Activated CD4-positive, alpha-beta memory T cell treated with anti-CD3 and anti-CD28 coated beads for 36 hours (primary cell): ENCODE data around the gene ZNF473. TPM values are rescaled to one million over a fixed set of nuclear protein-coding genes. Genes with fewer than 3 reads are reported as not detected.
"Not testable (repeated sequence)": the region's sequence is repeated elsewhere in the genome, so short reads cannot be mapped to it uniquely, and the experiment has no call there.

Experiments
- CTCF ChIA-PET: fragments of 350-600 bp; sonication (Branson Sonifier 250); formaldehyde crosslinking; loops from one replicate; lab custom pipeline; 2021; ENCODE audit warnings: antibody characterized with exemption, inconsistent platforms; lab: Charles Lee
- POLR2A ChIA-PET: fragments of 350-600 bp; sonication (Branson Sonifier 250); formaldehyde crosslinking; loops from one replicate; lab custom pipeline; 2021; ENCODE audit warnings: antibody characterized with exemption; lab: Charles Lee
- DNase-seq: peaks from one replicate; pipeline ENCODE4 v3.0.0-alpha.2; 2020
- H3K27ac Mint-ChIP-seq: one replicate; pipeline ENCODE4 v1.8.0; 2021; ENCODE audit warnings: mixed read lengths
- H3K27me3 Mint-ChIP-seq: one replicate; pipeline ENCODE4 v1.8.0; 2021; ENCODE audit warnings: mixed read lengths
- H3K36me3 Mint-ChIP-seq: one replicate; pipeline ENCODE4 v1.8.0; 2021; ENCODE audit warnings: mixed read lengths
- H3K4me1 Mint-ChIP-seq: one replicate; pipeline ENCODE4 v1.8.0; 2021; ENCODE audit warnings: low read depth, mixed read lengths
- H3K4me3 Mint-ChIP-seq: one replicate; pipeline ENCODE4 v1.8.0; 2021; ENCODE audit warnings: mild to moderate bottlenecking, mixed read lengths
- H3K9me3 Mint-ChIP-seq: one replicate; pipeline ENCODE4 v1.8.0; 2021; ENCODE audit warnings: mixed read lengths
- intact Hi-C: fragments of 100-400 bp; cut with micrococcal nuclease; formaldehyde crosslinking; loops from one replicate; pipeline ENCODE4 v1.15.1; 2023
- total RNA-seq, 2 experiments: library from RNA; stranded (reverse); gene quantifications; one replicate each; pipeline ENCODE4 v1.2.3, GENCODE V29; 2021

Gene ZNF473
- total RNA-seq, 2 experiments from 2014 or later, result 9.0 to 10.3 TPM

DNA sequence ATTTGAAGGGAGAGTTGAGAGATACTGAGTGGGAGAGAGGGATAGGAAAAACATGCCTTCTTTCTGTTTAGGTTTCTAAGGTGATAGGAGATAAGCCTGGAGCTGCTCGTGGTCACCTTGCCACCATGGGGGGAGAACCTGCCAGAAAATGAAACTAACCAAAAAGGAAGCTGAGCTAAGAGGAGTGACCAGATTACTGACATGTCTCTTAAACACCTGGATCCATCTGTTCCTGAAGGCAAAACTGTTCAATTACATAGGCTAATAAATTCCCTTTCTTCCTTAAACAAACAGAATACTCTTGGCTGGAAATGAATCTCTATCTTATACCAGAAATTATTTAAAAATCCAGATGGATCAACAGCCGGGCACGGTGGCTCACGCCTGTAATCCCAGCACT lies 27.3 kb downstream of the ZNF473 start:
- peaks cover 6% of the 10 kb centered on the region for H3K9me3 Mint-ChIP-seq
- H3K36me3 Mint-ChIP-seq, result peaks cover 2% of the 10 kb centered on the region
- no peak for DNase-seq
- H3K27me3 Mint-ChIP-seq, result no peaks in the 10 kb centered on the region
- POLR2A ChIA-PET, result no interaction called here
- no peak overlapping the region for H3K27ac Mint-ChIP-seq
- no peak overlapping the region for H3K4me3 Mint-ChIP-seq
- peaks cover 17% of the 10 kb centered on the region for H3K4me1 Mint-ChIP-seq
- CTCF ChIA-PET, result no interaction called here
- intact Hi-C loops, result no loop called here

DNA sequence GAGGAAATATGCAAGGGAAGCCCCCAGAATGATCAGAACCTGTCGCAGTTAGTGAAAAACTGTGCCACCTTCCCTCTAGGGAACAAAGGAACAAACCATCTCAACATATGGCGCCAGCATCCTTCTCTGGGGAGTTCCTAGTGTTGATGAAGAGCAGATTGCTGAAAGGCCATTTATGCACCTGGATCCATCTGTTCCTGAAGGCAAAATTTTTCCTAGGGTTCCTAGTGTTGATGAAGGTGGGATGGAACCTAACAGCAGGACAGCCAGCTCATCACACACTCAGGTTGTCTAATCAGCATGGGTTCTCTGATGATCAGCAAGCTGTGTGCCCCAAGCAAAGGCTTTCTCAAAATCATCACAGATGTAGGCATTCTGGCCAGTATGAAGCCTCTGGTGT lies 32.6 kb downstream of the ZNF473 start:
- POLR2A ChIA-PET, result no interaction called here
- no peak overlapping the region for H3K27ac Mint-ChIP-seq
- H3K9me3 Mint-ChIP-seq, result peaks cover 29% of the 10 kb centered on the region
- H3K27me3 Mint-ChIP-seq, result peaks cover 3% of the 10 kb centered on the region
- CTCF ChIA-PET, result interaction anchor here (1.7 kb wide), 1 partner anchor 11 kb away, joined by 5 read pairs; no protein-coding TSS in a partner anchor
- intact Hi-C loops, result no loop called here
- DNase-seq, result no peak
- H3K4me1 Mint-ChIP-seq, result no peaks in the 10 kb centered on the region
- peaks cover 8% of the 10 kb centered on the region for H3K36me3 Mint-ChIP-seq
- no peak overlapping the region for H3K4me3 Mint-ChIP-seq

DNA sequence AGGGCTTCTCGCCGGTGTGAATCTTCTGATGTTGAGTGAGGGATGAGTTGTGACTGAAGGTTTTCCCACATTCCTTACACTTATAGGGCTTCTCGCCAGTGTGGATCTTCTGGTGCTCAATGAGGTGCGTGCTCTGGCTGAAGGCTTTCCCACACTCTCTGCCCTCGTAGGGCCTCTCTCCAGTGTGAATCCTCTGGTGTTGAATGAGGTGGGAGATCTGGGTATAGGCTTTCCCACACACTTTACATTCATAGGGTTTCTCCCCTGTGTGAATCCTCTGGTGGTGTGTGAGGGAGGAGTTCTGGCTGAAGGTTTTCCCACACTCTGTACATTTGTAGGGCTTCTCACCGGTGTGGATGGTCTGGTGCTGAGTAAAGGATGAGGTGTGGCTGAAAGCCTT lies 33.2 kb downstream of the ZNF473 start:
- H3K4me1 Mint-ChIP-seq, result no peaks in the 10 kb centered on the region
- no peak overlapping the region for H3K27ac Mint-ChIP-seq
- no peak for DNase-seq
- H3K4me3 Mint-ChIP-seq, result no peak overlapping the region
- H3K36me3 Mint-ChIP-seq, result peaks cover 8% of the 10 kb centered on the region
- intact Hi-C loops, result no loop called here
- peaks cover 3% of the 10 kb centered on the region for H3K27me3 Mint-ChIP-seq
- peaks cover 29% of the 10 kb centered on the region for H3K9me3 Mint-ChIP-seq
- ChIA-PET POLR2A (no interaction called here), CTCF (interaction anchor here (0.7 kb wide), 1 partner anchor 19 kb away, joined by 3 read pairs; no protein-coding TSS in a partner anchor)

DNA sequence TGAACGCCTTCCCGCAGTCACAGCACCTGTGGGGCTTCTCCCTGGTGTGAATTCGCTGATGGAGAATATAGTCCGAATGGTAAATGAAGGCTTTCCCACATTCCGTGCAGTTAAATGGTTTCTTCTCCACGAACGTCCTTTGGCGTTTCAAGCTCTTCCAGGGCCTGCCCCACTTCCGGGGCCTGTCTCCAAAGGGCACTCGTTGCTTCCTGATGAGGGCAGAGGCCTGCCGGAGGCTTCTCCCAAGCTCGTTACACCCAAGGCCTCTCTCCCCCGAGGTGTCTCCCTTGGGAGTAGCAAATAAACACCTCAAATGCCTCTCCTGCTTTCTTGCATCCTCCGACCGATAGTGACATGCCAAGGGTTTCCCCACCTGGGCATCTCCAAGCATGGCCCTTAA lies 34.3 kb downstream of the ZNF473 start:
- peaks cover 3% of the 10 kb centered on the region for H3K27me3 Mint-ChIP-seq
- no peak overlapping the region for H3K4me3 Mint-ChIP-seq
- CTCF ChIA-PET, result no interaction called here
- no peaks in the 10 kb centered on the region for H3K4me1 Mint-ChIP-seq
- H3K36me3 Mint-ChIP-seq, result peaks cover 8% of the 10 kb centered on the region
- no peak for DNase-seq
- H3K9me3 Mint-ChIP-seq, result peaks cover 29% of the 10 kb centered on the region
- intact Hi-C loops, result no loop called here
- POLR2A ChIA-PET, result no interaction called here
- H3K27ac Mint-ChIP-seq, result no peak overlapping the region

DNA sequence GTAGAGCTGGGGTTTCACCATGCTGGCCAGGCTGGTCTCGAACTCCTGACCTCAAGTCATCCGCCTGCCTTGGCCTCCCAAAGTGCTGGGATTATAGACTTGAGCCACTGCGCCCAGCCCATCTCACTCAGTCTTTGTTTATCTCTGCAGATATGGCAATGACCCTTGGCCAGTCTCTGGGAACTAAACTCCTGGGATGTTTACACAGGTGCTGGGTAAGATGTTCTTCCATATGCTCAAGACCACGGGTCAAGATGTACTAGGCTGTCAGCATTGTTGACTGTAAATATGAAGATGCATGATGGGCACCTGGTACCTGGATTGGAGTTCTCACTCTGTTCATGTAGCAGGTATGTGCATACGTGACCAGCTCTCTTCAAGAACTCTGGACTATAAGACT lies 35.8 kb downstream of the ZNF473 start:
- Mint-ChIP-seq H3K4me1 (no peaks in the 10 kb centered on the region), H3K27ac (no peak overlapping the region), H3K9me3 (peaks cover 29% of the 10 kb centered on the region), H3K4me3 (no peak overlapping the region), H3K36me3 (peaks cover 8% of the 10 kb centered on the region), H3K27me3 (peaks cover 5% of the 10 kb centered on the region)
- ChIA-PET CTCF (no interaction called here), POLR2A (no interaction called here)
- intact Hi-C loops, result no loop called here
- no peak for DNase-seq

DNA sequence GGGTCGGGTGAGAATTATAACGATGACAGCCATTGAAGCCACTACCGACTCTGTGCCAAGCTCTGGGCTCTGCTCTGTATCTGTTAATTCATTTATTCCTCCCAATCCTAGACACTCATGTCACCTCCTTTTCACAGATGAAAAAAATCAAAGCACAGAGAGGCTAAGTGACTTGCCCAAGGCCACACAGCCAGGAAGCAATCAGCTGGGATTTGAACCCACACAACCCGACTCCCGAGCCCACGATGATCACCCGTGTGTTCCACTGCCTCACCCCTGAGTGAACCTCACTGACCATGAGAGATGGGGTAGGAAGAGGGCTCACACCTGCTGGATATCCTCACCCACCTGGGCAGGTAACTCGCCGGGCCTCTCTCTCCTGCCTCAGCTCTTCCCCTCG lies 40.1 kb downstream of the ZNF473 start:
- Mint-ChIP-seq H3K9me3 (no peaks in the 10 kb centered on the region), H3K36me3 (no peaks in the 10 kb centered on the region), H3K27ac (no peak overlapping the region), H3K27me3 (peaks cover 7% of the 10 kb centered on the region), H3K4me3 (no peak overlapping the region), H3K4me1 (no peaks in the 10 kb centered on the region)
- intact Hi-C loops, result no loop called here
- no peak for DNase-seq
- ChIA-PET POLR2A (no interaction called here), CTCF (no interaction called here)

DNA sequence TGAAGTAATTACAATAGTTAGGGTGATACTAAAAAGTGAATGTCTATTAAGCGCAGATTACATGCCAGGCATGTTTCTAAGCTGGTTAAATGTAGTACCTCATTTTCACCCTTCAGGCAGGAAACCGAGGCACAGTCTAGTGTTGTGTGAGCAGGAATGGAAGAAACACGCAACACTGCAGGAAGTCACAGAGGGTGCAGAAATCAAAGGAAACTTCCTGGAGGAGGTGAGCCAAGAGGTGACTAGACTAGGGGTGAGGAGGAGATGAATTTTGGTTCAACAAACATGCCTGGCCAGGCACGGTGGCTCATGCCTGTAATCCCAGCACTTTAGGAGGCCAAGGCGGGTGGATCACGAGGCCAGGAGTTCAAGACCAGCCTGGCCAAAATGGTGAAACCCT lies 41.8 kb downstream of the ZNF473 start:
- no peaks in the 10 kb centered on the region for H3K9me3 Mint-ChIP-seq
- H3K27me3 Mint-ChIP-seq, result peaks cover 4% of the 10 kb centered on the region
- H3K27ac Mint-ChIP-seq, result no peak overlapping the region
- H3K36me3 Mint-ChIP-seq, result no peaks in the 10 kb centered on the region
- intact Hi-C loops, result no loop called here
- no peak overlapping the region for H3K4me3 Mint-ChIP-seq
- H3K4me1 Mint-ChIP-seq, result no peaks in the 10 kb centered on the region
- ChIA-PET POLR2A (no interaction called here), CTCF (no interaction called here)
- no peak for DNase-seq

DNA sequence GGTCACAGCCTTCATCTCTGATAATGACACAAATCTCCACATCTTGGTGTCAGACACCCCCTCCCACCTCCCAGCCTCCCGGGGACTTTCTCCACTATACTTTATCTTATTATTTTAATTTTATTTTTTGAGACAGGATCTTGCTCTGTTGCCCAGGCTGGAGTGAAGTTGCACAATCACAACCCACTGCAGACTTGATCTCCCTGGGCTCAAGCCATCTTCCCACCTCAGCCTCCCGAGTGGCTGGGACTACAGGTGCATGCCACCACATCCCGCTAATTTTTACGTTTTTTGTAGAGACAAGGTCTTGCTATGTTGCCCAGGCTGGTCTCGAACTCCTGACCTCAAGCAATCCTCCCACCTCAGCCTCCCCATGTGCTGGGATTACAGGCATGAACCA lies 42.6 kb downstream of the ZNF473 start:
- H3K9me3 Mint-ChIP-seq, CTCF ChIA-PET, POLR2A ChIA-PET, H3K27ac Mint-ChIP-seq, H3K4me3 Mint-ChIP-seq, H3K4me1 Mint-ChIP-seq, DNase-seq, intact Hi-C loops, H3K27me3 Mint-ChIP-seq, H3K36me3 Mint-ChIP-seq: not testable (repeated sequence)

DNA sequence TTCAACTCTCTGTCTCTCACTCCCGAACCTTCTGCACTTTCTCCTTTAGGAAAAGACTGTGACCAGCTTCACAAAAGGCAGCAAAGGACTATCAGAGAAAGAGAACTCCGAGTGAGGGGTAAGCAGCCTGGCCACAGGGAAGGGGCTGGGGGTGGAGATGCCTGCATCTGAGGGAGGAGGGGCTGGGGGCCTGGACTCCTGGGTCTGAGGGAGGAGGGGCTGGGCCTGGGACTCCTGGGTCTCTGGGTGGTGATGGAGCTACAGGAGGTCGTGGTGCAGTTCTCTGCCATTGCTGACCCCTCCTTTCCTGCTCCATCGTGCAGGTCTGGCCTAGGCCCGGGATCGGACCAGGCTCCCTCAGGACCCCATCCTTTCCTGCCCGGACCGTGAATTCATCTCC lies 49.3 kb downstream of the ZNF473 start:
- H3K27ac Mint-ChIP-seq, H3K9me3 Mint-ChIP-seq, H3K27me3 Mint-ChIP-seq, H3K4me1 Mint-ChIP-seq, POLR2A ChIA-PET, CTCF ChIA-PET, DNase-seq, H3K36me3 Mint-ChIP-seq, intact Hi-C loops, H3K4me3 Mint-ChIP-seq: not testable (repeated sequence)

DNA sequence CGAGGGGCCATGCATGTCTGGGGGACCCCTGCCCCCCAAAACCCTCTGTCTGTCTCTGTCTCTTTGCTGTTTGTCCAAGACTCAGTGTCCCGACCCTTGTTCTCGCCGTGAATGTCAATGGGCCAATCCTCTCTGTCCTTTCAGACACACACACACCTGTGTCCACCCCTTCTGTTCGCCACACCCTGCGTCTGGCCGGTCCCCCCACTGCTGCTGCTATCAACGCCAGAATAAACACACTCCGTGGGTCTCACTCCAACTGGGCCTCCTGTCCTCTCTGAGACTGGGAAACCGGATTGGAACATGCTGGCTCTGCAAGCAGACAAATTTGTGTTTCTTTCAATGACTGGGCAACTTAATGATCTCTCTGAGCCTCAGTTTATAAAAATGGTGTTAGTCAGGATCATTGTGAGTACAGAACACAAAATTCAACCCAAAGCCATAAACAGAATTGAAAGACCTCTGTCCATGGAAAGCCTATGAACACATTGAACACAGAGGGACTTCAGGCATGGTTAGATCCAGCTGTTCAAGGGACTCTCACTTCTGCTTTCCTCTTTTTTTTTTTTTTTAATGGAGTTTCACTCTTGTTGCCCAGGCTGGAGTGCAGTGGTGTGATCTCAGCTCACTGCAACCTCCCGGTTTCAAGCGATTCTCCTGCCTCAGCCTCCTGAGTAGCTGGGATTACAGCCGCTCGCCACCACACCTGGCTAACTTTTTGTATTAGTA lies 50.0 kb downstream of the ZNF473 start:
- H3K4me1 Mint-ChIP-seq, H3K9me3 Mint-ChIP-seq, H3K36me3 Mint-ChIP-seq, H3K4me3 Mint-ChIP-seq, H3K27me3 Mint-ChIP-seq, H3K27ac Mint-ChIP-seq, intact Hi-C loops, POLR2A ChIA-PET, CTCF ChIA-PET, DNase-seq: not testable (repeated sequence)

DNA sequence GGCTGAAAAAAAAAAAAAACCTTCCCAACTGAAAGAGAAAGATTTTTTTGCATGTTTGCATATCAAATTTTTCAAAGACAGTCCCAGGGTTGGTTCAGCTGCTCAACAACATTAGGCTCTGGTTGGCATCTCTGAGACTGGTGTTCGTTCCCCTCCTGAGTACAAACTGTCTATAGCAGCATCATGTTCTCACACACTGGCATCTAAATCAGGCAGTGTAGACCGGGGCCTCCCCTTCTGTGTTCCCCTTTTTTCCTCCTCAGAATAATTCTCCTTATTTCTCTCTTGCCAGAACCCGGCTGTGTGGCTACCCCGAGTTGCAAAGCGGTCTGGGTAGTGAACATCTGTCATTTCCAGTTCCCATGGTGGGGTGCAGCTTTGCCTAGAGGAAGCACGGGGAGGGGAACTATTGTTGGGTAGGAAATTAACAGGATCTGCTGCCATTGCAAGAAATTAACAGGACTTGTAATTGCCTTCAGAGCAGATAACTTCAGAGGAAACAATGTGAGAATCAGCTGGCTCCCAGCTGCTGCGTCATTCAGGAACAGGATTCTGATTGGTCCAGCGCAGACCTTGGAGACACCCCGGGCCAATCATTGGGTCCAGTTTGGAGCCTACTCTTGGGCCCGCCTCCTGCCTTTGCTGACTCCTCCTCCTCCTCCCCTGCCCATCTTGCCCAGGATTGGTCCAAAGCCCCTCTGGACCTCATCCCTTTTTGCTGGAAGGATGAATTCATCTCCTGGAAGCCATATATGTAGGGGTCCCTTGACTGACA lies 51.0 kb downstream of the ZNF473 start:
- DNase-seq, intact Hi-C loops, H3K36me3 Mint-ChIP-seq, POLR2A ChIA-PET, H3K4me1 Mint-ChIP-seq, H3K4me3 Mint-ChIP-seq, CTCF ChIA-PET, H3K27ac Mint-ChIP-seq, H3K9me3 Mint-ChIP-seq, H3K27me3 Mint-ChIP-seq: not testable (repeated sequence)

DNA sequence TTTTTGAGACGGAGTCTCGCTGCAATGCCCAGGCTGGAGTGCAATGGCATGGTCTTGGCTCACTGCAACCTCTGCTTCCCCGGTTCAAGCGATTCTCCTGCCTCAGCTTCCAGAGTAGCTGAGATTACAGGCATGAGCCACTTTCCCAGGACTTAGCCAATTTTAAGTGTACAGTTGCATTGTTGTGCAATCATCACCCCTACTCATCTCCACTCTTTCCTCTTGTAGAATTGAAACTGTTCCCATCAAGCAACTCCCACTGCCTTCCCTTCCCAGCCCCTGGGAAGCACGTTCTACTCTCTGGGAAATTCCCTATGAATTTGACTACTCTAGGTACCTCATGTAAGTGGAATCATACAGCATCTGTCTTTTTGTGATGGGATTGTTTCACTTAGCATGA lies 53.2 kb downstream of the ZNF473 start:
- not testable (repeated sequence) for H3K9me3 Mint-ChIP-seq

DNA sequence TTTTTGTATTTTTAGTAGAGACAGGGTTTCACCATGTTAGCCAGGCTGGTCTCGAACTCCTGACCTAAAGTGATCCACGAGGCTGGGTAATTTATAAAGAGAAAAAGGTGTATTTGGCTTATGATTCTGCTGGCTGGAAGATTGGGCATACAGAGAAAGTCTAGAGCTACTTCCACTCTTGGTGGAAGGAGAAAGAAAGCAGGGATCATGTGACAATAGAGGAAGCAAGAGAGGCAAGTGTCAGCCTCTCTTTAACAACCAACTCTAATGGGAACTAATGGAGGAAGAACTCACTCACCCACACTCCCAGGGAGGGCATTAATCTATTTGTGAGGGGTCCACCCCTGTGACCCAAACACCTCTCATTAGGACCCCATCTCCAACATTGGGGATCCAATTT lies 58.6 kb downstream of the ZNF473 start:
- H3K4me1 Mint-ChIP-seq, CTCF ChIA-PET, POLR2A ChIA-PET, H3K9me3 Mint-ChIP-seq, H3K4me3 Mint-ChIP-seq, H3K36me3 Mint-ChIP-seq, DNase-seq, H3K27me3 Mint-ChIP-seq, H3K27ac Mint-ChIP-seq, intact Hi-C loops: not testable (repeated sequence)

More for the DNA sequence above, 53.2 kb downstream of the ZNF473 start:
- POLR2A ChIA-PET, intact Hi-C loops, H3K27me3 Mint-ChIP-seq, H3K4me3 Mint-ChIP-seq, H3K4me1 Mint-ChIP-seq, H3K36me3 Mint-ChIP-seq, H3K27ac Mint-ChIP-seq, CTCF ChIA-PET, DNase-seq: not testable (repeated sequence)
